Right lobe of liver (tissue), 4 donors: ENCODE measurements around the gene MTREX.

Experiments used
- CTCF ChIP-seq, 4 donors: fragments of 200-600 bp in 3 of 4; fragments of 450-650 bp in 1 of 4; IDR thresholded peaks; one replicate each; pipeline versions ENCODE4 v1.5.1 to v1.8.0; 2016 to 2022; ENCODE audit warnings: antibody characterized with exemption in 4 of 4, mild to moderate bottlenecking in 2 of 4
- POLR2A ChIP-seq: fragments of 450-650 bp; IDR thresholded peaks from one replicate; pipeline ENCODE4 v1.6.1; 2017; ENCODE audit warnings: antibody characterized with exemption, mild to moderate bottlenecking
- donor health status: DM: no; HTN: no; CAD: no.
- donor health status: DM: no; HTN: no; CAD: no.
- donor health status: DM: no; HTN: yes; CAD: no.

- TF ChIP-seq CTCF (IDR thresholded peaks at IDR 0.05) (no peak), POLR2A (no peak)
Observed at GRCh38 chr5:55445791-55446190, 138.0 kb downstream of the MTREX start.
